WERI-Rb-1 (cell line): ENCODE results near the gene STUM.

Experiments
- DNase-seq: peaks from one replicate; pipeline ENCODE4 v3.0.0-alpha.2; 2020
- H3K27ac ChIP-seq: fragments of 250-450 bp; sonication (Bioruptor Pico); 2 replicates; pipeline ENCODE4 v1.5.1; 2020; ENCODE audit warnings: mild to moderate bottlenecking, moderate library complexity
- H3K27me3 ChIP-seq: fragments of 250-450 bp; sonication (Bioruptor Pico); 2 replicates; pipeline ENCODE4 v1.5.1; 2021; ENCODE audit warnings: mild to moderate bottlenecking, low read depth, moderate library complexity; ENCODE audit not compliant: insufficient read depth, severe bottlenecking
- H3K36me3 ChIP-seq: fragments of 250-450 bp; sonication (Bioruptor Pico); 2 replicates; pipeline ENCODE4 v1.5.1; 2020; ENCODE audit warnings: mild to moderate bottlenecking, moderate library complexity
- H3K4me3 ChIP-seq: 2 replicates; pipeline ENCODE4 v1.5.1; 2011; ENCODE audit warnings: low read depth, mild to moderate bottlenecking, control low read depth, low read length
- H3K9me3 ChIP-seq: fragments of 250-450 bp; sonication (Bioruptor Pico); 2 replicates; pipeline ENCODE4 v1.5.1; 2021; ENCODE audit warnings: mild to moderate bottlenecking, moderate library complexity; ENCODE audit not compliant: severe bottlenecking
- TF ChIP-seq, protein P1 (sequence below): IDR thresholded peaks from 2 replicates; pipeline ENCODE4 v1.5.1; 2011; ENCODE audit warnings: low read depth, mild to moderate bottlenecking, control low read depth, inconsistent platforms, low read length

STUM gene

GRCh38 chr1:226572325-226572726 is 23.8 kb downstream of the STUM start:
- Histone ChIP-seq H3K27ac (no peak overlapping the region), H3K27me3 (no peaks in the 10 kb centered on the region), H3K36me3 (no peaks in the 10 kb centered on the region), H3K9me3 (no peaks in the 10 kb centered on the region), H3K4me3 (no peak overlapping the region)
- DNase-seq = no peak
- TF ChIP-seq, protein P1, sequence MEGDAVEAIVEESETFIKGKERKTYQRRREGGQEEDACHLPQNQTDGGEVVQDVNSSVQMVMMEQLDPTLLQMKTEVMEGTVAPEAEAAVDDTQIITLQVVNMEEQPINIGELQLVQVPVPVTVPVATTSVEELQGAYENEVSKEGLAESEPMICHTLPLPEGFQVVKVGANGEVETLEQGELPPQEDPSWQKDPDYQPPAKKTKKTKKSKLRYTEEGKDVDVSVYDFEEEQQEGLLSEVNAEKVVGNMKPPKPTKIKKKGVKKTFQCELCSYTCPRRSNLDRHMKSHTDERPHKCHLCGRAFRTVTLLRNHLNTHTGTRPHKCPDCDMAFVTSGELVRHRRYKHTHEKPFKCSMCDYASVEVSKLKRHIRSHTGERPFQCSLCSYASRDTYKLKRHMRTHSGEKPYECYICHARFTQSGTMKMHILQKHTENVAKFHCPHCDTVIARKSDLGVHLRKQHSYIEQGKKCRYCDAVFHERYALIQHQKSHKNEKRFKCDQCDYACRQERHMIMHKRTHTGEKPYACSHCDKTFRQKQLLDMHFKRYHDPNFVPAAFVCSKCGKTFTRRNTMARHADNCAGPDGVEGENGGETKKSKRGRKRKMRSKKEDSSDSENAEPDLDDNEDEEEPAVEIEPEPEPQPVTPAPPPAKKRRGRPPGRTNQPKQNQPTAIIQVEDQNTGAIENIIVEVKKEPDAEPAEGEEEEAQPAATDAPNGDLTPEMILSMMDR = no peak

DNA sequence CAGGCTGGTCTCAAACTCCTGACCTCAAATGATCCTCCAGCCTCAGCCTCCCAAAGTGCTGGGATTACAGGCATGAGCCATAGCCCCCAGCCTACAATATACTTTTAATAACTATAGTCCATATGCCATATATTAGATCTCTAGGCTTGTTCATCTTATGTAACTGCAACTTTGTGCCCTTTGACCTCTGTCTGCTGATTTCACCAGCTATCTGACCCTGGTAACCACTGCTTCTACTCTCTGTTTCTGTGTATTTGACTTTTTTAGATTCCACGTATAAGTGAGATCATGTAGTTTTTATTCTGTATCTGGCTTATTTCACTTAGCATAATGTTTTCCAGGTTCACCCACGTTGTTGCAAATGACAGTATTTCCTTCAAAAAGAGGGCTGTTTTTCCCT is 25.5 kb downstream of the STUM start:
- Histone ChIP-seq H3K9me3 (no peaks in the 10 kb centered on the region), H3K36me3 (no peaks in the 10 kb centered on the region), H3K27ac (no peak overlapping the region), H3K27me3 (no peaks in the 10 kb centered on the region), H3K4me3 (no peak overlapping the region)
- no peak for DNase-seq
- TF ChIP-seq, protein P1 = no peak

DNA sequence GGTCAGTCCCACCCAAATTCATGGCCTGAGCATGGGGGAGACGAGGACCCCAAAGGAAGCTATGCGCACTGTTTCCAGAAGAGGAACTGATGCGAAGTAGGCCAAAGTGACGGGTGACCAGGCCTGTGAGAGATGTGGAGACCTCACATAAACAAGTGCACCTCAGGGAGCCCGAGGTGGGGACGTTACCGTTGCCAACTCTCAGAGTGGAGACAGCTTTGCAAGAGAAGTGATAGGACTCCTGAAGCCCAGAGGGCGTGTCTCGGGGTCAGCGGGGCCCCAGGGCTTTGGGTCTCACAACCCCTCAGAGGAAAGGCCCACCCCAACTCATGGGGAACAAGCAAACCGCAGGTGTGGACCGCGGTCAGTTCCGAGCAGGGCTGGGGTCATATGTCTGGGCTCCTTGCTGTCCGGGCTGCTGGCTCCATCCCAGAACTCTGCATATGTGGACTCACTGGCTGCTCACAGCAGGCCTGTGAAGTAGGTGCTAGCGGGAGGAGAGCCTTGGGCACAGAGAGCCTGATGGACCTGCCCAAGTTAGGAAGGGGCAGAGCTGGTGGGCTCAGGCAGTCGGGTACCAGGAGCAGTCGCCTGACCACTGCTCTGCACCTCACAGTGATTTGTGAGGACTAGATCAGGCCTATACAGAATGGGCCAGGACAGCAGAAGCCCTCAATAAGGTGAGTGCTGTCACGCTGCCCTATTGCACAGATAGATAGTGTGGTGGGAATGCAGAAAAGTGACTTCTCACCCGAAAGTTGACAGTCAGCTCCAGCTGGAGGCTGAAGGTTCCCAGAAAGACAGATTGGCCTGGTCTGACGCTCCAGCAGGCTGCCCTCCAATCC is 26.2 kb downstream of the STUM start:
- TF ChIP-seq, protein P1 = no peak
- Histone ChIP-seq H3K27ac (no peak overlapping the region), H3K36me3 (no peaks in the 10 kb centered on the region), H3K27me3 (no peaks in the 10 kb centered on the region), H3K4me3 (no peak overlapping the region), H3K9me3 (no peaks in the 10 kb centered on the region)
- no peak for DNase-seq

- Histone ChIP-seq H3K27ac (no peak overlapping the region), H3K9me3 (no peaks in the 10 kb centered on the region), H3K27me3 (no peaks in the 10 kb centered on the region), H3K4me3 (no peak overlapping the region), H3K36me3 (no peaks in the 10 kb centered on the region)
- no peak for DNase-seq
- TF ChIP-seq, protein P1 = no peak
These were observed 26.8 kb downstream of the STUM start for GRCh38 chr1:226575436-226575720.

- TF ChIP-seq, protein P1 = no peak
- Histone ChIP-seq H3K27me3 (no peaks in the 10 kb centered on the region), H3K27ac (no peak overlapping the region), H3K36me3 (no peaks in the 10 kb centered on the region), H3K4me3 (no peak overlapping the region), H3K9me3 (no peaks in the 10 kb centered on the region)
- DNase-seq = no peak
These were observed 27.3 kb downstream of the STUM start for GRCh38 chr1:226575739-226576378.

DNA sequence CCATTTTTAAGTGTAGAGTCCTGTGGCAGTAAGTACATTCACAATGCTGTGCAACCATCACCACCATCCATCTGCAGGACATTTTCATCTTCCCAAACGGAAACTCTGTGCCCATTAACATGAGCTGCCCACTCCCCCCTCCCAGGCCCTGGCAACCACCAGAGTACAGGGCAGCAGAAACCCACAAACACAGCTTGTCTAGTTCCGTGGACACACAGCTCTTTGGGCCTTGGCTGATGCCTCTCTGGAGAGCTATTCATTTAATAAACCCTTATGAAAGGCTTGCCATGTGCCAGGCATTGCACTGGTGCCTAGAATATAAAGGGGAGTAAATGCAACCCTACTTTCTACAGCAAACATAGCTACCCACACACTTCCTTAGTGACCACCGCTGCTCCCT is 28.0 kb downstream of the STUM start:
- H3K27ac ChIP-seq = no peak overlapping the region
- H3K9me3 ChIP-seq = no peaks in the 10 kb centered on the region
- TF ChIP-seq, protein P1 = no peak
- H3K36me3 ChIP-seq = no peaks in the 10 kb centered on the region
- no peak for DNase-seq
- no peaks in the 10 kb centered on the region for H3K27me3 ChIP-seq
- no peak overlapping the region for H3K4me3 ChIP-seq
